ENCODE results near the gene SRC.

The SRC gene

DNA sequence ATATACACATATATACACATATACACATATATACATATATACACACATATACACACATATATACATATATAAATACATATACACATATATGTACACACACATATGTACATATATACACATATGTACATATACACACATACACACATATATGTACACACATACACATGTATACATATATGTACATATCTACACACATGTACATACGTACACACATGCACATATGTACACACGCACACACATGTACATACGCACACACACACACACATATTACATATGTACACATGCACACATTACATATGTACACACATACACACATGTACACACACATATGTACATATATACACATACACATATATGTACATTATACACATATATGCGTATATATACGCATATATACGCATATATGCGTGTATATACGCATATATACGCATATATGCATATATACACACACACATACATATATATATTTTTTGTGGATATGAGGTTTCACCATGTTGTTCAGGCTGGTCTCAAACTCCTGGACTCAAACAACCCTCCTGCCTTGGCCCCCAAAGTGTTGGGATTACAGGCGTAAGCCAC is 27.2 kb downstream of the SRC start:
- no peak for DNase-seq (ENCODE audit: low read depth)
- H3K4me3 ChIP-seq (ENCODE audit: low read depth, low read length), result no peak overlapping the region
- TF ChIP-seq, protein P1, sequence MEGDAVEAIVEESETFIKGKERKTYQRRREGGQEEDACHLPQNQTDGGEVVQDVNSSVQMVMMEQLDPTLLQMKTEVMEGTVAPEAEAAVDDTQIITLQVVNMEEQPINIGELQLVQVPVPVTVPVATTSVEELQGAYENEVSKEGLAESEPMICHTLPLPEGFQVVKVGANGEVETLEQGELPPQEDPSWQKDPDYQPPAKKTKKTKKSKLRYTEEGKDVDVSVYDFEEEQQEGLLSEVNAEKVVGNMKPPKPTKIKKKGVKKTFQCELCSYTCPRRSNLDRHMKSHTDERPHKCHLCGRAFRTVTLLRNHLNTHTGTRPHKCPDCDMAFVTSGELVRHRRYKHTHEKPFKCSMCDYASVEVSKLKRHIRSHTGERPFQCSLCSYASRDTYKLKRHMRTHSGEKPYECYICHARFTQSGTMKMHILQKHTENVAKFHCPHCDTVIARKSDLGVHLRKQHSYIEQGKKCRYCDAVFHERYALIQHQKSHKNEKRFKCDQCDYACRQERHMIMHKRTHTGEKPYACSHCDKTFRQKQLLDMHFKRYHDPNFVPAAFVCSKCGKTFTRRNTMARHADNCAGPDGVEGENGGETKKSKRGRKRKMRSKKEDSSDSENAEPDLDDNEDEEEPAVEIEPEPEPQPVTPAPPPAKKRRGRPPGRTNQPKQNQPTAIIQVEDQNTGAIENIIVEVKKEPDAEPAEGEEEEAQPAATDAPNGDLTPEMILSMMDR (IDR thresholded peaks at IDR 0.05; ENCODE audit: control insufficient read depth, extremely low read depth, insufficient read depth), result no peak

DNA sequence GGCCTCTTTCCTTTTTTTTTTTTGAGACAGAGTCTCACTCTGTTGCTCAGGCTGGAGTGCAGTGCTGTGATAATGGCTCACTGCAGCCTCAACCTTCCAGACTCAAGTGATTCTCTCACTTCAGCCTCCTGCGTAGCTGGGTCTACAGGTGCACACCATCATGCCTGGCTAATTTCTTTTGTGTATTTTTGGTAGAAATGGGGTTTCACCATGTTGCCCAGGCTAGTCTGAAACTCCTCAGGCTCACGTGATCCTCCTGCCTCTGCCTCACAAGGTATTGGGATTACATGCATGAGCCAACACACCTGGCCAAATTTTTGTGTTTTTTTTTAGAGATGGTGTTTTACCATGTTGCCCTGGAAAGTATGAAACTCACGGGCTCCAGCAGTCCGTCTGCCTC is 29.3 kb downstream of the SRC start:
- DNase-seq (ENCODE audit: low read depth), result no peak
- H3K4me3 ChIP-seq (ENCODE audit: low read depth, low read length), result no peak overlapping the region
- TF ChIP-seq, protein P1 (IDR thresholded peaks at IDR 0.05; ENCODE audit: control insufficient read depth, extremely low read depth, insufficient read depth), result no peak

DNA sequence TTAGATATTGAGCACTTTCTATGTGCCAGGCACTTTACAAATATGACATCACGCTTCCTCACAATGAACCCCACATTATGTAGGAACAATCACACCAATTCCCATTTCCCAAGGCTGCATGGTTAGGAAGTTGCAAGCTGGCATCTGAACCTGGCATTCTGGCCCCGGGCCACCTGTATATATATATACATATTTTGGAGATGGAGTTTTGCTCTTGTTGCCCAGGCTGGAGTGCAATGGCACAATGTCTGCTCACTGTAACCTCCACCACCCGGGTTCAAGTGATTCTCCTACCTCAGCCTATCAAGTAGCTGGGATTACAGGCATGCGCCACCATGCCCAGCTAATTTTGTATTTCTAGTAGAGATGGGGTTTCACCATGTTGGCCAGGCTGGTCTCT is 30.4 kb downstream of the SRC start:
- TF ChIP-seq, protein P1 (IDR thresholded peaks at IDR 0.05; ENCODE audit: control insufficient read depth, extremely low read depth, insufficient read depth), result no peak
- H3K4me3 ChIP-seq (ENCODE audit: low read depth, low read length), result no peak overlapping the region
- DNase-seq (ENCODE audit: low read depth), result no peak

DNA sequence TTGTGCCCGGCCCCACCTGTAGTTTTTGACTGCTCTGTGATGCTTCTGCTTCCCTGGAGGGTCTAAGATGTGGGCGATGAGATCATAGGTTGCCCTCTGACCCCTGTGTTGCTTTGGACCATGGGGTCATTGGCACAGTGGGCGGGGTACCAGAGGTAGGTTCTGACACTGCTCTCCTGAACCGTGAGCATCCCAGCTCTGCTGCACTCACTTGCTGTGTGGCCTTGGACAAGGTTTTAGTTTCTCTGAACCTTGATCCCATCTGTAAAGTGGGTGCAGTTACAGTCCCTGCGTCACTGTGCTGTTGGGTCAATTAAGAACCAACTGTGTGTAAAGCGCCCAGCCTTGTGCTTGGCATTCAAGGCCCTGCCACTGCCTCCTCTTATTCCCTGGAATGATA is 30.9 kb downstream of the SRC start:
- no peak overlapping the region for H3K4me3 ChIP-seq (ENCODE audit: low read depth, low read length)
- TF ChIP-seq, protein P1 (IDR thresholded peaks at IDR 0.05; ENCODE audit: control insufficient read depth, extremely low read depth, insufficient read depth), result no peak
- no peak for DNase-seq (ENCODE audit: low read depth)

DNA sequence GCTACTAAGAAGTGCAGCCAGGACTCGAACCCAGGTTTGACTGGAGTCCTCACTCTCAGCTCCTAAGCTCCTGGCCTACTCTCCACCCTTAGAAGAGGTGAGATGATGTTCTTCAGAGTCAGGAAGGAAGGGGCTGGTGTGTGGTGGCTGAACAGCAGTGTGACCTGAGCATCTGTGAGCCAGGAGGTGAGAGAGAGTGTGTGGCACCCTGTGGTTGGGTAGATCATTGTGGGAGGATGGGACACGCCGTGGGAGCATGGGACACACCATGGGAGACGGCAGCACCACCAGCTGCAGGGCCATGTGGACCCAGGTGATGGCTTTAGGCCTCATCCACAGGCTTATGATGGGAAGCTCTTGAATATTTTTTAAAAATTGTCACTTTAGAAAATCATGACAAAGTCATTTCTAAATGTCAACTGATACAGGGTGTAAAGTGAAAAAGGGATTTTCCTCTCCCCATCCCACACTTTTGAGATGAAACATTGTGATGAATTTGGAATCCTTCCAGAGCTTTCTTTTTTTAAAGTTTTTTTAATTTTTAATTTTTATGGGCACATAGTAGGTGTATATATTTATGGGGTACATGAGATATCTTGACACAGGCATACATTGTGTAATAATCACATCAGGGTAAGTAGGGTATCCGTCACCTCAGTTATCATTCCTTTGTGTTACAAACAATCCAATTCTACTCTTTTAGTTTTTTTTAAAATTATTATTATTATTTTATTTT is 31.6 kb downstream of the SRC start:
- DNase-seq (ENCODE audit: low read depth), result no peak
- TF ChIP-seq, protein P1 (IDR thresholded peaks at IDR 0.05; ENCODE audit: control insufficient read depth, extremely low read depth, insufficient read depth), result no peak
- no peak overlapping the region for H3K4me3 ChIP-seq (ENCODE audit: low read depth, low read length)

DNA sequence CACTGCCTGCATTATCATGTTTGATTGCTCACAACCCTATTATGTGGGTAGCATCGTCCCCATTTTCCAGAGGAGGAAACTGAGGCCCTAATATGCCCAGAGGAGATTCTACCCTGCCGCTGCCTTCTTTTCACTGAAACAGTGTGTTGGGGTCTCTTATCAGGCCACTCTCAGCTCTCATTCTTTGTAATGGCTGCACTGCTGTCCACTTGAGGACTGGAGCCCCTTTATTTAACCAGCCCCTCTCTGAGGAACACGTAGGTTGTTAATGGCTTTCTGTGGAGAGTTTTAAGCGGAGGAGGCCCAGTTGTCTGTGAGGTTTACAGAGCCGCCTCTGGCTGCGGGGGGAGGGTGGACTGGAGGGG is 32.5 kb downstream of the SRC start:
- DNase-seq (ENCODE audit: low read depth), result no peak
- TF ChIP-seq, protein P1 (IDR thresholded peaks at IDR 0.05; ENCODE audit: control insufficient read depth, extremely low read depth, insufficient read depth), result no peak
- no peak overlapping the region for H3K4me3 ChIP-seq (ENCODE audit: low read depth, low read length)
